GM18517 (cell line): ENCODE results near the gene HID1.

Experiments
- ATAC-seq: cut with Tn5 transposase; IDR thresholded peaks from one replicate; pipeline ENCODE4 v1.9.1; 2021; ENCODE audit warnings: mild to moderate bottlenecking, moderate library complexity; ENCODE audit not compliant: unreplicated experiment

Gene HID1

GRCh38 chr17:74901353-74902135 lies 71.0 kb downstream of the HID1 start:
- ATAC-seq: no peak
